Measurements from ENCODE around the gene CA11. TPM values are rescaled to one million over a fixed set of nuclear protein-coding genes. Genes with fewer than 3 reads are reported as not detected.
A peak's percentile ranks its signal among the peaks of the same experiment; 100 is the strongest.

Gene CA11
- total and polyA plus RNA-seq, 9 of the 15 experiments (the other 6 are each of a cell fraction or from before 2014, with no cell fraction given): 2.9 to 19.9 (median 8.3) TPM

- no peak overlapping the region for H3K4me2 ChIP-seq (ENCODE audit: insufficient read depth, low read length)
- 0 out of 2 replicates have a peak, but pooled peaks have one; percentile 22 for TF ChIP-seq ZBTB33 (CRISPR knock-in tag; IDR thresholded peaks at IDR 0.05)
- TF ChIP-seq TBP (optimal IDR thresholded peaks at IDR 0.05; ENCODE audit: low read depth, low read length): no peak
- TF ChIP-seq PHB2 (IDR thresholded peaks at IDR 0.05; ENCODE audit: low read depth): no peak
- TF ChIP-seq CHCHD3 (CRISPR knock-in tag; IDR thresholded peaks at IDR 0.05): no peak
- no peak for TF ChIP-seq ZNF324 (CRISPR knock-in tag; IDR thresholded peaks at IDR 0.05)
- peak; percentile 61; the same call in 1 of the 2 replicates for TF ChIP-seq ZBTB7A (IDR thresholded peaks at IDR 0.05; ENCODE audit: borderline replicate concordance, control insufficient read depth, low read depth, low read length)
- TF ChIP-seq ZBTB1 (CRISPR knock-in tag; IDR thresholded peaks at IDR 0.05; ENCODE audit: borderline replicate concordance, low read depth): no peak
- no peak for TF ChIP-seq TCF3 (CRISPR knock-in tag; IDR thresholded peaks at IDR 0.05)
- TF ChIP-seq POLR2B (IDR thresholded peaks at IDR 0.05; ENCODE audit: low read depth, partially characterized antibody): no peak
- TF ChIP-seq ZNF583 (CRISPR knock-in tag; IDR thresholded peaks at IDR 0.05): no peak
- TF ChIP-seq DNMT1 (IDR thresholded peaks at IDR 0.05): no peak
- TF ChIP-seq ETV6 (IDR thresholded peaks at IDR 0.05; ENCODE audit: borderline replicate concordance in 1 of 2, low read depth in 2 of 2, low read length in 1 of 2): no peak
- no peak for TF ChIP-seq ETV6 (CRISPR knock-in tag; IDR thresholded peaks at IDR 0.05; ENCODE audit: borderline replicate concordance)
- H3K4me1 ChIP-seq (replicated peaks in 1 of 2; ENCODE audit: control insufficient read depth in 2 of 2, insufficient read depth in 2 of 2, low read length in 2 of 2): peaks cover 0 to 36% of the 10 kb centered on the region in 2 experiments; a peak in 2 of 5 replicates
- H3K27me3 ChIP-seq (ENCODE audit: control insufficient read depth in 2 of 2, insufficient read depth in 2 of 2, low read length in 2 of 2): peaks cover 0 to 7% of the 10 kb centered on the region in 2 experiments; a peak in 2 of 5 replicates
- ChIA-PET CTCF (ENCODE audit: low intra/inter-chr PET ratio) (no interaction called here), POLR2A (interaction anchor here (0.6 kb wide), 1 partner anchor 15 kb away, joined by 3 read pairs; no protein-coding TSS in a partner anchor)
- in situ Hi-C loops (cut with MboI) (no loop called here), intact Hi-C loops (cut with micrococcal nuclease) (no loop called here)
- no peaks in the 10 kb centered on the region for H3K36me3 ChIP-seq (ENCODE audit: control insufficient read depth, insufficient read depth, low read length)
- DNase-seq (ENCODE audit: extremely low read depth in 1 of 4, low spot score in 3 of 4) (no peak), ATAC-seq (no peak), FAIRE-seq (no peak)
- H3K9me3 ChIP-seq (replicated peaks; ENCODE audit: control insufficient read depth, insufficient read depth, low read depth, low read length): no peaks in the 10 kb centered on the region
- H2AFZ ChIP-seq (ENCODE audit: low read depth, low read length): no peak overlapping the region
- no peaks in the 10 kb centered on the region for H3K79me2 ChIP-seq (ENCODE audit: control insufficient read depth, insufficient read depth, low read length)
- H3K9ac ChIP-seq (ENCODE audit: insufficient read depth in 1 of 2, low read depth in 2 of 2, low read length in 2 of 2): no peak overlapping the region; a peak in 1 of 4 replicates
- H3K27ac ChIP-seq (ENCODE audit: extremely low read depth, low read depth, low read length): no peak overlapping the region
- no peaks in the 10 kb centered on the region; the same call in 1 of the 2 replicates for H4K20me1 ChIP-seq (replicated peaks; ENCODE audit: control insufficient read depth, insufficient read depth, low read length)
- 70% methylated on average over 11 of the region's 39 CpGs for WGBS (ENCODE audit: insufficient coverage, low coverage, missing lambda C conversion rate)
- no peaks in the 10 kb centered on the region for H3K9me1 ChIP-seq (ENCODE audit: control insufficient read depth, insufficient read depth, low read length)
- BruUV-seq (replicated peaks): no TSS peak
- H3K4me3 ChIP-seq: no peak overlapping the region
Observed at GRCh38 chr19:48603449-48603848, 42.5 kb downstream of the CA11 start.

All from K562 (cell line).